Measurements from ENCODE around the gene EEF1A1.

EEF1A1 gene

DNA sequence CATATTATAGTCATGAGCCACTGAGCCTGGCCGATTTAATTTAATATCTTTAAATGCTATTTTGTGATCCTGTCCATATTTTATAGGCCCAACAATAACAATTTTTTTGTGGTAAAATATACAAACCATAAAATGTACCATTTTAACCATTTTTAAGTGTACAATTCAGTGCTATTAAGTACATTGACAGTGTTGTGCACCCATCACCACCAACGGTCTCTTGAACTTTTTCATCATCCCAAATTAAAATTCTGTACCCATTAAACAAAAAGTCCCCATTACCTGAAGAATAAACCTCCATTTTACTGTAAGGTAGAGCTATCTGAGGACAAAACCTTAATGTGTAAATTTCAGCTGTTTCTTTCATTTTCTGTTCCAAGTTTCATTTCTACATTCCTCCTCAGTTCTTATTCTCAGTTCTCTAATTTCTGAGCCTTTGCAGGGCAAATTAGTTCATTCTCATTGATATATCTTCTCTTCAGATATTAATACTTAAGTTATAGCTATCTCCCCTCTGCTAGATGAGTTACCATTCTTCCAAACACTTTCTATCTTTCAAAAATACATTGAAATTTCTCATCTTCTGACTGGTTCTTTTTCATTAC lies 49.0 kb downstream of the EEF1A1 start:
- TF ChIP-seq CEBPB (IDR thresholded peaks at IDR 0.05) (no peak), TEAD4 (IDR thresholded peaks at IDR 0.05) (no peak), EGR1 (IDR thresholded peaks at IDR 0.05) (no peak), ZBTB7A (IDR thresholded peaks at IDR 0.05; ENCODE audit: low read depth) (no peak), CREB1 (IDR thresholded peaks at IDR 0.05; ENCODE audit: low read depth) (no peak), EP300 (IDR thresholded peaks at IDR 0.05; ENCODE audit: borderline replicate concordance) (no peak), NFIC (IDR thresholded peaks at IDR 0.05) (no peak), YY1 (IDR thresholded peaks at IDR 0.05; ENCODE audit: low read depth) (no peak), TCF12 (IDR thresholded peaks at IDR 0.05; ENCODE audit: low read depth) (no peak), FOXM1 (IDR thresholded peaks at IDR 0.05; ENCODE audit: borderline replicate concordance, low read depth) (no peak), TAF1 (IDR thresholded peaks at IDR 0.05; ENCODE audit: low read depth) (no peak), RAD21 (IDR thresholded peaks at IDR 0.05; ENCODE audit: low read depth) (no peak)
- TF ChIP-seq, protein P1, sequence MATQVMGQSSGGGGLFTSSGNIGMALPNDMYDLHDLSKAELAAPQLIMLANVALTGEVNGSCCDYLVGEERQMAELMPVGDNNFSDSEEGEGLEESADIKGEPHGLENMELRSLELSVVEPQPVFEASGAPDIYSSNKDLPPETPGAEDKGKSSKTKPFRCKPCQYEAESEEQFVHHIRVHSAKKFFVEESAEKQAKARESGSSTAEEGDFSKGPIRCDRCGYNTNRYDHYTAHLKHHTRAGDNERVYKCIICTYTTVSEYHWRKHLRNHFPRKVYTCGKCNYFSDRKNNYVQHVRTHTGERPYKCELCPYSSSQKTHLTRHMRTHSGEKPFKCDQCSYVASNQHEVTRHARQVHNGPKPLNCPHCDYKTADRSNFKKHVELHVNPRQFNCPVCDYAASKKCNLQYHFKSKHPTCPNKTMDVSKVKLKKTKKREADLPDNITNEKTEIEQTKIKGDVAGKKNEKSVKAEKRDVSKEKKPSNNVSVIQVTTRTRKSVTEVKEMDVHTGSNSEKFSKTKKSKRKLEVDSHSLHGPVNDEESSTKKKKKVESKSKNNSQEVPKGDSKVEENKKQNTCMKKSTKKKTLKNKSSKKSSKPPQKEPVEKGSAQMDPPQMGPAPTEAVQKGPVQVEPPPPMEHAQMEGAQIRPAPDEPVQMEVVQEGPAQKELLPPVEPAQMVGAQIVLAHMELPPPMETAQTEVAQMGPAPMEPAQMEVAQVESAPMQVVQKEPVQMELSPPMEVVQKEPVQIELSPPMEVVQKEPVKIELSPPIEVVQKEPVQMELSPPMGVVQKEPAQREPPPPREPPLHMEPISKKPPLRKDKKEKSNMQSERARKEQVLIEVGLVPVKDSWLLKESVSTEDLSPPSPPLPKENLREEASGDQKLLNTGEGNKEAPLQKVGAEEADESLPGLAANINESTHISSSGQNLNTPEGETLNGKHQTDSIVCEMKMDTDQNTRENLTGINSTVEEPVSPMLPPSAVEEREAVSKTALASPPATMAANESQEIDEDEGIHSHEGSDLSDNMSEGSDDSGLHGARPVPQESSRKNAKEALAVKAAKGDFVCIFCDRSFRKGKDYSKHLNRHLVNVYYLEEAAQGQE (IDR thresholded peaks at IDR 0.05; ENCODE audit: low read depth): no peak
- TF ChIP-seq, protein P2, sequence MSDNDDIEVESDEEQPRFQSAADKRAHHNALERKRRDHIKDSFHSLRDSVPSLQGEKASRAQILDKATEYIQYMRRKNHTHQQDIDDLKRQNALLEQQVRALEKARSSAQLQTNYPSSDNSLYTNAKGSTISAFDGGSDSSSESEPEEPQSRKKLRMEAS (IDR thresholded peaks at IDR 0.05): no peak
- TF ChIP-seq, protein P3, sequence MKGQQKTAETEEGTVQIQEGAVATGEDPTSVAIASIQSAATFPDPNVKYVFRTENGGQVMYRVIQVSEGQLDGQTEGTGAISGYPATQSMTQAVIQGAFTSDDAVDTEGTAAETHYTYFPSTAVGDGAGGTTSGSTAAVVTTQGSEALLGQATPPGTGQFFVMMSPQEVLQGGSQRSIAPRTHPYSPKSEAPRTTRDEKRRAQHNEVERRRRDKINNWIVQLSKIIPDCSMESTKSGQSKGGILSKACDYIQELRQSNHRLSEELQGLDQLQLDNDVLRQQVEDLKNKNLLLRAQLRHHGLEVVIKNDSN (IDR thresholded peaks at IDR 0.05): no peak

Measured in Ishikawa (cell line).